PC-3 (cell line): ENCODE data around the gene NECAB2. TPM values are rescaled to one million over a fixed set of nuclear protein-coding genes. Genes with fewer than 3 reads are reported as not detected.

Experiments used
- ATAC-seq: fragments of 200-7000 bp; cut with Tn5 transposase; 2 replicates; pipeline ENCODE4 v1.9.1; 2020; ENCODE audit warnings: mild to moderate bottlenecking, moderate library complexity
- BruUV-seq: library from RNA; stranded (reverse); fragments of 400-500 nt; replicated peaks from 2 replicates; lab custom pipeline; 2021; lab: Mats Ljungman, UMichigan
- CTCF ChIA-PET: fragments of 300-600 bp; sonication (Branson Sonifier 250); formaldehyde crosslinking; loops from one replicate; lab custom pipeline; 2022; ENCODE audit warnings: antibody characterized with exemption; lab: Charles Lee
- POLR2A ChIA-PET: fragments of 300-600 bp; sonication (Branson Sonifier 250); formaldehyde crosslinking; loops from one replicate; lab custom pipeline; 2022; ENCODE audit warnings: antibody characterized with exemption; ENCODE audit not compliant: unreplicated experiment; lab: Charles Lee
- DNase-seq: peaks from one replicate; pipeline ENCODE4 v3.0.0-alpha.2; 2015
- H2AFZ ChIP-seq: fragments of 300-600 bp; sonication (generic); 2 replicates; pipeline ENCODE4 v1.6.0; 2016; ENCODE audit warnings: antibody characterized with exemption, low read length
- H3F3A ChIP-seq: fragments of 300-600 bp; sonication (generic); one replicate; pipeline ENCODE4 v1.6.0; 2017; ENCODE audit warnings: antibody characterized with exemption, low read length, control low read depth, mild to moderate bottlenecking; ENCODE audit not compliant: unreplicated experiment
- H3K27ac ChIP-seq: fragments of 300-600 bp; sonication (generic); 2 replicates; pipeline ENCODE4 v1.5.1; 2016; ENCODE audit warnings: mild to moderate bottlenecking, low read length
- H3K27me3 ChIP-seq: fragments of 300-600 bp; sonication (generic); 2 replicates; pipeline ENCODE4 v1.6.1; 2016; ENCODE audit warnings: low read length, mixed read lengths
- H3K36me3 ChIP-seq: fragments of 300-600 bp; sonication (generic); 2 replicates; pipeline ENCODE4 v1.6.1; 2016; ENCODE audit warnings: low read depth, mixed run types, low read length, mixed read lengths
- H3K4me1 ChIP-seq: fragments of 300-600 bp; sonication (generic); 2 replicates; pipeline ENCODE4 v1.5.1; 2016; ENCODE audit warnings: low read length; ENCODE audit not compliant: insufficient read depth
- H3K4me2 ChIP-seq: fragments of 300-600 bp; sonication (generic); 2 replicates; pipeline ENCODE4 v1.6.0; 2016; ENCODE audit warnings: low read length
- H3K4me3 ChIP-seq: fragments of 300-600 bp; sonication (generic); 2 replicates; pipeline ENCODE4 v1.5.1; 2016; ENCODE audit warnings: mild to moderate bottlenecking, low read length, mixed read lengths
- H3K79me2 ChIP-seq: fragments of 300-600 bp; sonication (generic); 2 replicates; pipeline ENCODE4 v1.6.1; 2017; ENCODE audit warnings: low read length, mixed read lengths
- H3K9ac ChIP-seq: fragments of 300-600 bp; sonication (generic); 2 replicates; pipeline ENCODE4 v1.6.0; 2016; ENCODE audit warnings: mild to moderate bottlenecking, low read length
- H3K9me2 ChIP-seq: fragments of 300-600 bp; sonication (generic); replicated peaks from 2 replicates; pipeline ENCODE4 v1.6.1; 2016; ENCODE audit warnings: mixed run types, low read length, mixed read lengths
- H3K9me3 ChIP-seq: fragments of 300-600 bp; sonication (generic); 2 replicates; pipeline ENCODE4 v1.6.1; 2016; ENCODE audit warnings: low read length, mixed read lengths
- H4K20me1 ChIP-seq: fragments of 300-600 bp; sonication (generic); 2 replicates; pipeline ENCODE4 v1.6.1; 2016; ENCODE audit warnings: low read length, mixed read lengths
- CTCF ChIP-seq: fragments of 300-600 bp; sonication (generic); conservative IDR thresholded peaks from 2 replicates; pipeline ENCODE4 v1.5.1; 2017; ENCODE audit warnings: antibody characterized with exemption, low read depth, mild to moderate bottlenecking, low read length
- EZH2 ChIP-seq: fragments of 300-600 bp; sonication (generic); IDR thresholded peaks from one replicate; pipeline ENCODE4 v1.6.1; 2017; ENCODE audit warnings: antibody characterized with exemption, mild to moderate bottlenecking, low read length; ENCODE audit not compliant: unreplicated experiment
- EZH2phosphoT487 ChIP-seq: fragments of 300-600 bp; sonication (generic); IDR thresholded peaks from 2 replicates; pipeline ENCODE4 v1.6.1; 2018; ENCODE audit warnings: mild to moderate bottlenecking, antibody characterized with exemption, low read length, borderline replicate concordance
- intact Hi-C: fragments of 100-400 bp; cut with micrococcal nuclease; formaldehyde crosslinking; loops from 2 replicates; pipeline ENCODE4 v1.9.0; 2023
- total RNA-seq: library from RNA; depleted of rRNA; stranded (reverse); fragments of >200 nt; gene quantifications from 2 replicates; pipeline ENCODE4 v1.2.3, GENCODE V29; 2014

The NECAB2 gene
- total RNA-seq, 1 experiment from 2014 or later, result 0.22 TPM

DNA sequence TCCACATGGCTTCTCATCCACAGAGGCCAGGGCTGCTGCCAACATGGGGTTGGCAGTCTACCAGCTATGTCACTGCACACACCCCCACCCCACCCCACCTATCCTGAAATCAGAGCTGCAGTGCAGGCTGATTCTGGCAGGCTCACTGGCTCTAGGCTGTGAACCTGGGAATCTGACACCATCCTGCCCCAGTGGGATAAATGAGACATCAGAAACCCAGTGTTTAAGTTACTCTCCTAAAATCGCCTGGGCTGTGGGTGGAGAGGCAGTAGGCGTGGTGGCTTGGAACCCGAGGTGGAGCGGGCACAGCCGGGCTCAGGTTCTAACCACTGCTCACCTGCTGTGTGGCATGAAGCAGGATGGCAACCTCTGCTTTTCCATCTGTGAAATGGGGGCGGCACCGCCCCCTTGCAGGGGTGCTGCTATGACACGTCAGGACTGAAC lies 69.0 kb downstream of the NECAB2 start:
- ChIA-PET POLR2A (no interaction called here), CTCF (no interaction called here)
- H3K4me1 ChIP-seq, result no peaks in the 10 kb centered on the region
- H3K9ac ChIP-seq, result no peak overlapping the region
- DNase-seq (peak; percentile 48), ATAC-seq (peak; percentile 70)
- H3K4me2 ChIP-seq, result no peak overlapping the region
- H3K27me3 ChIP-seq, result no peaks in the 10 kb centered on the region
- no peak for TF ChIP-seq CTCF
- TF ChIP-seq EZH2, result no peak
- no peak for TF ChIP-seq EZH2phosphoT487
- no peak overlapping the region for H2AFZ ChIP-seq
- no peak overlapping the region for H3K4me3 ChIP-seq
- BruUV-seq, result no TSS peak
- no peaks in the 10 kb centered on the region for H3K9me3 ChIP-seq
- no peaks in the 10 kb centered on the region for H3F3A ChIP-seq
- no peaks in the 10 kb centered on the region for H3K9me2 ChIP-seq
- no peak overlapping the region for H3K27ac ChIP-seq
- no peaks in the 10 kb centered on the region for H4K20me1 ChIP-seq
- intact Hi-C loops, result no loop called here
- no peaks in the 10 kb centered on the region for H3K79me2 ChIP-seq
- H3K36me3 ChIP-seq, result no peaks in the 10 kb centered on the region

- Histone ChIP-seq H3K4me2 (no peak overlapping the region), H3K27me3 (no peaks in the 10 kb centered on the region), H3K9me3 (no peaks in the 10 kb centered on the region), H3K79me2 (no peaks in the 10 kb centered on the region), H3K4me1 (no peaks in the 10 kb centered on the region), H3K9me2 (no peaks in the 10 kb centered on the region), H3K4me3 (no peak overlapping the region), H3F3A (no peaks in the 10 kb centered on the region), H3K9ac (no peak overlapping the region), H2AFZ (no peak overlapping the region), H4K20me1 (no peaks in the 10 kb centered on the region), H3K36me3 (no peaks in the 10 kb centered on the region), H3K27ac (no peak overlapping the region)
- POLR2A ChIA-PET, result no interaction called here
- DNase-seq, result no peak
- CTCF ChIA-PET, result no interaction called here
- ATAC-seq, result no peak
- BruUV-seq, result no TSS peak
- no peak for TF ChIP-seq CTCF
- no peak for TF ChIP-seq EZH2
- TF ChIP-seq EZH2phosphoT487, result no peak
- intact Hi-C loops, result no loop called here
Measured at GRCh38 chr16:84038469-84038868, 70.4 kb downstream of the NECAB2 start.

GRCh38 chr16:84039696-84040095 lies 71.7 kb downstream of the NECAB2 start:
- intact Hi-C loops, result no loop called here
- Histone ChIP-seq H2AFZ (no peak overlapping the region), H3K4me1 (no peaks in the 10 kb centered on the region), H3K4me3 (no peak overlapping the region), H3F3A (no peaks in the 10 kb centered on the region), H3K79me2 (no peaks in the 10 kb centered on the region), H3K9me3 (no peaks in the 10 kb centered on the region), H3K9me2 (no peaks in the 10 kb centered on the region), H3K9ac (no peak overlapping the region), H3K36me3 (no peaks in the 10 kb centered on the region), H3K4me2 (no peak overlapping the region), H4K20me1 (no peaks in the 10 kb centered on the region), H3K27ac (no peak overlapping the region), H3K27me3 (no peaks in the 10 kb centered on the region)
- DNase-seq (no peak), ATAC-seq (no peak)
- ChIA-PET POLR2A (no interaction called here), CTCF (no interaction called here)
- BruUV-seq, result no TSS peak
- TF ChIP-seq EZH2phosphoT487 (no peak), CTCF (no peak), EZH2 (no peak)
